H1 (cell line): ENCODE measurements around the gene AP1M2. TPM values are rescaled to one million over a fixed set of nuclear protein-coding genes. Genes with fewer than 3 reads are reported as not detected.
A peak's percentile ranks its signal among the peaks of the same experiment; 100 is the strongest.

Source experiments
- CTCF ChIA-PET: fragments of 300-600 bp; sonication (Branson Sonifier 250); formaldehyde crosslinking; loops from one replicate; lab custom pipeline; 2021; ENCODE audit not compliant: partially characterized antibody; lab: Charles Lee
- POLR2A ChIA-PET: fragments of 300-600 bp; sonication (Branson Sonifier 250); formaldehyde crosslinking; loops from one replicate; lab custom pipeline; 2021; ENCODE audit warnings: inconsistent platforms; ENCODE audit not compliant: partially characterized antibody; lab: Charles Lee
- DNase-seq, 2 experiments: peaks; one replicate each; pipeline versions ENCODE4 v3.0.0 to v3.0.0-alpha.2; 2010 to 2022; ENCODE audit warnings: low spot score in 2 of 2, low read depth in 1 of 2, mixed read lengths in 1 of 2
- FAIRE-seq: peaks from 2 replicates; lab custom pipeline; 2011; peaks lifted over from hg19 to GRCh38; lab: Jason Lieb, UNC
- H2AFZ ChIP-seq: 2 replicates; pipeline ENCODE4 v1.8.1; 2012; ENCODE audit warnings: low read length, inconsistent platforms
- H2AK5ac ChIP-seq: 2 replicates; pipeline ENCODE4 v1.6.1; 2013; ENCODE audit warnings: low read depth, low read length
- H2BK120ac ChIP-seq: replicated peaks from 2 replicates; pipeline ENCODE3; 2013; ENCODE audit warnings: low read depth, low read length, inconsistent platforms
- H2BK12ac ChIP-seq: 2 replicates; pipeline ENCODE4 v1.6.1; 2013; ENCODE audit warnings: low read depth, low read length
- H2BK15ac ChIP-seq: 2 replicates; pipeline ENCODE4 v1.6.1; 2013; ENCODE audit warnings: low read length
- H2BK20ac ChIP-seq: 2 replicates; pipeline ENCODE4 v1.6.1; 2013; ENCODE audit warnings: low read length
- H2BK5ac ChIP-seq: 2 replicates; pipeline ENCODE4 v1.6.1; 2013; ENCODE audit warnings: low read depth, low read length
- H3K14ac ChIP-seq: 2 replicates; pipeline ENCODE4 v1.6.1; 2013; ENCODE audit warnings: inconsistent platforms; ENCODE audit not compliant: insufficient read length
- H3K18ac ChIP-seq: 2 replicates; pipeline ENCODE4 v1.6.1; 2013; ENCODE audit warnings: low read length; ENCODE audit errors: extremely low read depth
- H3K23ac ChIP-seq: 2 replicates; pipeline ENCODE4 v1.6.1; 2013; ENCODE audit warnings: inconsistent platforms; ENCODE audit not compliant: insufficient read length
- H3K23me2 ChIP-seq: 2 replicates; pipeline ENCODE4 v1.6.1; 2013; ENCODE audit warnings: low read depth, low read length
- H3K27ac ChIP-seq: 2 replicates; pipeline ENCODE4 v1.6.1; 2011; ENCODE audit warnings: low read depth, low read length, inconsistent platforms
- H3K27me3 ChIP-seq, 4 experiments: replicated peaks in 1 of 4; 1 replicate in 1 of 4; 2 replicates in 3 of 4; pipeline versions ENCODE4 v1.6.1 to v1.8.1; 2011 to 2013; ENCODE audit warnings: low read length in 3 of 4, mild to moderate bottlenecking in 3 of 4, inconsistent platforms in 2 of 4, mixed read lengths in 2 of 4, moderate library complexity in 1 of 4; ENCODE audit not compliant: control insufficient read depth in 3 of 4, insufficient read depth in 3 of 4; ENCODE audit errors: extremely low read depth in 1 of 4
- H3K36me3 ChIP-seq, 4 experiments: 2 replicates each; pipeline versions ENCODE4 v1.6.1 to v1.8.1; 2011 to 2013; ENCODE audit warnings: mild to moderate bottlenecking in 4 of 4, low read length in 3 of 4, moderate library complexity in 2 of 4, control low read depth in 1 of 4, inconsistent platforms in 1 of 4; ENCODE audit not compliant: insufficient read depth in 4 of 4, control insufficient read depth in 2 of 4
- H3K4ac ChIP-seq: replicated peaks from 2 replicates; pipeline ENCODE3; 2013; ENCODE audit warnings: low read length, low read depth, mixed read lengths, inconsistent platforms; ENCODE audit not compliant: insufficient read length
- H3K4me1 ChIP-seq, 4 experiments: replicated peaks in 1 of 4; 1 replicate in 1 of 4; 2 replicates in 3 of 4; pipeline versions ENCODE4 v1.6.1 to v1.8.1; 2011 to 2013; ENCODE audit warnings: low read length in 3 of 4, inconsistent platforms in 2 of 4, mixed read lengths in 1 of 4; ENCODE audit not compliant: insufficient read depth in 4 of 4, control insufficient read depth in 3 of 4
- H3K4me2 ChIP-seq, 2 experiments: 2 replicates each; pipeline versions ENCODE4 v1.6.1 to v1.8.1; 2011 to 2013; ENCODE audit warnings: low read depth in 2 of 2, low read length in 2 of 2, control low read depth in 1 of 2, inconsistent platforms in 1 of 2, mild to moderate bottlenecking in 1 of 2; ENCODE audit not compliant: insufficient read depth in 1 of 2
- H3K4me3 ChIP-seq, 4 experiments: fragments of 200-600, 300-600 bp in 1 of 4; sonication (generic), shearing (Covaris generic), sonication (Bioruptor Twin) in 1 of 4; 2 replicates each; pipeline versions ENCODE4 v1.5.1 to v1.8.1; 2011 to 2016; ENCODE audit warnings: low read length in 4 of 4, low read depth in 3 of 4, control low read depth in 2 of 4, inconsistent platforms in 2 of 4, mild to moderate bottlenecking in 2 of 4, mixed read lengths in 1 of 4, moderate library complexity in 1 of 4; ENCODE audit not compliant: insufficient read depth in 2 of 4; ENCODE audit errors: extremely low read depth in 1 of 4
- H3K56ac ChIP-seq: replicated peaks from 2 replicates; pipeline ENCODE3; 2013; ENCODE audit warnings: low read depth, mild to moderate bottlenecking, mixed read lengths, low read length, inconsistent platforms; ENCODE audit not compliant: insufficient read length
- H3K79me1 ChIP-seq: 2 replicates; pipeline ENCODE4 v1.6.1; 2013; ENCODE audit warnings: low read depth, low read length, control low read depth
- H3K79me2 ChIP-seq, 2 experiments: 2 replicates each; pipeline versions ENCODE4 v1.6.1 to v1.8.1; 2012 to 2013; ENCODE audit warnings: low read length in 2 of 2, mild to moderate bottlenecking in 2 of 2, inconsistent platforms in 1 of 2; ENCODE audit not compliant: insufficient read depth in 2 of 2, control insufficient read depth in 1 of 2
- H3K9ac ChIP-seq, 4 experiments: replicated peaks in 1 of 4; 1 replicate in 1 of 4; 2 replicates in 3 of 4; pipeline versions ENCODE4 v1.6.1 to v1.8.1; 2011 to 2013; ENCODE audit warnings: low read depth in 3 of 4, low read length in 3 of 4, control low read depth in 2 of 4, mild to moderate bottlenecking in 2 of 4, moderate library complexity in 2 of 4, inconsistent platforms in 1 of 4; ENCODE audit errors: extremely low read depth in 1 of 4
- H3K9me3 ChIP-seq, 2 experiments: 2 replicates each; pipeline versions ENCODE4 v1.6.1 to v1.8.1; 2012 to 2013; ENCODE audit warnings: mild to moderate bottlenecking in 2 of 2, moderate library complexity in 2 of 2, control low read depth in 1 of 2, inconsistent platforms in 1 of 2, low read depth in 1 of 2, low read length in 1 of 2, mixed read lengths in 1 of 2; ENCODE audit not compliant: insufficient read depth in 2 of 2
- H4K20me1 ChIP-seq, 2 experiments: replicated peaks in 1 of 2; 2 replicates each; pipeline versions ENCODE3 to v1.8.1; 2011 to 2013; ENCODE audit warnings: inconsistent platforms in 2 of 2, low read length in 2 of 2, mild to moderate bottlenecking in 1 of 2; ENCODE audit not compliant: insufficient read depth in 2 of 2, control insufficient read depth in 1 of 2
- H4K5ac ChIP-seq: 2 replicates; pipeline ENCODE4 v1.6.1; 2013; ENCODE audit warnings: low read length, low read depth, mixed read lengths, inconsistent platforms; ENCODE audit not compliant: insufficient read length
- H4K8ac ChIP-seq: 2 replicates; pipeline ENCODE4 v1.8.0; 2013; ENCODE audit warnings: mild to moderate bottlenecking, moderate library complexity, low read length, inconsistent platforms; ENCODE audit not compliant: insufficient read depth; ENCODE audit errors: extremely low read depth
- H4K91ac ChIP-seq: replicated peaks from 2 replicates; pipeline ENCODE3; 2013; ENCODE audit warnings: low read length, mixed read lengths, inconsistent platforms; ENCODE audit not compliant: insufficient read length
- HDAC2 ChIP-seq, 2 experiments: fragments of 300-600 bp in 1 of 2; sonication (generic) in 1 of 2; IDR thresholded peaks; 2 replicates each; pipeline ENCODE4 v1.6.1; 2011 to 2012; ENCODE audit warnings: low read depth in 2 of 2, low read length in 2 of 2, mild to moderate bottlenecking in 2 of 2, moderate library complexity in 2 of 2, borderline replicate concordance in 1 of 2, inconsistent platforms in 1 of 2
- WGBS, 2 experiments: shearing (Covaris generic) in 1 of 2; methylation state at CpG; one replicate each; pipeline versions ENCODE4 v1.1.6 to v1.1.7; 2013 to 2015; ENCODE audit warnings: low lambda C conversion rate in 2 of 2, mixed read lengths in 2 of 2, inconsistent platforms in 1 of 2, low coverage in 1 of 2, missing lambda C conversion rate in 1 of 2; ENCODE audit not compliant: insufficient replicate concordance in 2 of 2, insufficient coverage in 1 of 2, insufficient read length in 1 of 2; ENCODE audit errors: extremely low coverage in 1 of 2, missing lambda C conversion rate in 1 of 2; 5-methylcytosine and 5-hydroxymethylcytosine counted together
- polyA plus RNA-seq, 7 experiments: library from polyadenylated mRNA; depleted of rRNA in 3 of 7; stranded (reverse) in 5 of 7; unstranded in 2 of 7; fragments of >200 nt in 5 of 7; fragments of 200-250 nt in 2 of 7; gene quantifications; 1 replicate in 5 of 7; 2 replicates in 1 of 7; 4 replicates in 1 of 7; pipeline versions ENCODE4 v1.2.1 to v1.2.3, GENCODE V29; 2011 to 2013; ENCODE audit warnings: missing spikeins in 2 of 7, mixed read lengths in 2 of 7
- total RNA-seq: library from RNA; stranded (reverse); fragmentation: NEBNext Ultra II Directional; extraction: Animal tissue kit (Norgen Biotek cat#: 25700); gene quantifications from 2 replicates; pipeline ENCODE4 v1.2.1, GENCODE V29; 2021

The AP1M2 gene
- total and polyA plus RNA-seq, 2 of the 8 experiments (the other 6 are each of a cell fraction or from before 2014, with no cell fraction given) = 140 to 161 TPM

GRCh38 chr19:10587839-10588150, 683 bp upstream of the AP1M2 start:
- Histone ChIP-seq H3K9ac (no peak overlapping the region), H3K56ac (no peak overlapping the region), H2AK5ac (no peak overlapping the region), H3K27me3 (peaks cover 0 to 2% (median 0%) of the 10 kb centered on the region in 4 experiments; a peak in 1 of 7 replicates), H3K18ac (no peak overlapping the region), H3K4ac (no peak overlapping the region), H3K4me1 (no peaks in the 10 kb centered on the region), H3K36me3 (peaks cover 0 to 14% (median 4%) of the 10 kb centered on the region in 4 experiments; a peak in 5 of 8 replicates), H3K4me2 (peak overlapping the region in 1 of 2 experiments; percentile 68; a peak in 1 of 4 replicates), H4K5ac (no peak overlapping the region), H2BK20ac (no peak overlapping the region), H3K79me2 (peaks cover 0 to 5% of the 10 kb centered on the region in 2 experiments; a peak in 1 of 4 replicates), H2BK15ac (no peak overlapping the region), H4K8ac (no peak overlapping the region), H3K79me1 (peaks cover 3% of the 10 kb centered on the region; the same call in 1 of the 2 replicates), H3K27ac (no peak overlapping the region), H2BK120ac (no peak overlapping the region), H2BK5ac (no peak overlapping the region), H3K23ac (no peak overlapping the region), H2BK12ac (no peak overlapping the region), H3K9me3 (no peaks in the 10 kb centered on the region), H4K20me1 (peaks cover 0 to 2% of the 10 kb centered on the region in 2 experiments), H4K91ac (no peak overlapping the region), H3K14ac (no peak overlapping the region), H3K4me3 (no peak overlapping the region), H2AFZ (no peak overlapping the region), H3K23me2 (peaks cover 4% of the 10 kb centered on the region; the same call in 1 of the 2 replicates)
- 87 to 100% methylated on average over 1 to 2 of the region's 2 CpGs for WGBS, 2 experiments
- ChIA-PET CTCF (interaction anchor here (3.5 kb wide), 1 partner anchor 56 kb away, joined by 10 read pairs; no protein-coding TSS in a partner anchor), POLR2A (interaction anchor here (2.2 kb wide), 1 partner anchor 16 kb away, joined by 9 read pairs; no protein-coding TSS in a partner anchor)
- FAIRE-seq = no peak
- no peak for DNase-seq
- no peak for TF ChIP-seq HDAC2 (IDR thresholded peaks at IDR 0.05; ENCODE audit: borderline replicate concordance in 1 of 2, low read depth in 2 of 2, low read length in 2 of 2)
